A549 (cell line): ENCODE measurements around the gene BCAS1. TPM values are rescaled to one million over a fixed set of nuclear protein-coding genes. Genes with fewer than 3 reads are reported as not detected.

Experiments used
- ATAC-seq, 2 experiments: fragments of 200-7000 bp in 1 of 2; fragments of >200 bp in 1 of 2; cut with Nextera tagmentation in 1 of 2; cut with Tn5 transposase in 1 of 2; 3 replicates each; pipeline versions ENCODE4 v1.8.0 to v1.9.1; 2018 to 2020; ENCODE audit warnings: mild to moderate bottlenecking in 1 of 2, moderate library complexity in 1 of 2
- CTCF ChIA-PET: fragments of 300-600 bp; sonication (Branson Sonifier 250); formaldehyde crosslinking; extraction: SDS; loops from one replicate; lab custom pipeline; 2021; ENCODE audit warnings: antibody characterized with exemption, inconsistent platforms; lab: Yijun Ruan, JAX
- POLR2A ChIA-PET: fragments of 350-600 bp; formaldehyde crosslinking; extraction: SDS; loops from one replicate; lab custom pipeline; 2021; ENCODE audit warnings: antibody characterized with exemption, inconsistent platforms; lab: Yijun Ruan, JAX
- DNase-seq, 2 experiments: peaks; one replicate each; pipeline versions ENCODE4 v3.0.0 to v3.0.0-alpha.2; 2011 to 2016; ENCODE audit warnings: low read depth in 1 of 2, low spot score in 1 of 2
- FAIRE-seq: peaks from 2 replicates; lab custom pipeline; 2011; peaks lifted over from hg19 to GRCh38; lab: Jason Lieb, UNC
- H3K27ac ChIP-seq, 2 experiments: fragments of >200 bp; sonication (Bioruptor Twin); formaldehyde crosslinking; 3 replicates each; pipeline ENCODE4 v1.5.1; 2016 to 2017
- H3K4me1 ChIP-seq: fragments of >200 bp; sonication (Bioruptor Twin); formaldehyde crosslinking; 3 replicates; pipeline ENCODE4 v1.6.1; 2016
- H3K4me2 ChIP-seq: fragments of >200 bp; sonication (Bioruptor Twin); formaldehyde crosslinking; 3 replicates; pipeline ENCODE4 v1.6.1; 2016
- H3K4me3 ChIP-seq: fragments of >200 bp; sonication (Bioruptor Twin); formaldehyde crosslinking; 3 replicates; pipeline ENCODE4 v1.5.1; 2016
- H3K9me3 ChIP-seq: fragments of >200 bp; sonication (Bioruptor Twin); formaldehyde crosslinking; 3 replicates; pipeline ENCODE4 v1.6.1; 2016
- ATOH8 ChIP-seq: fragments of 250-450 bp; sonication (Bioruptor Pico); IDR thresholded peaks from 2 replicates; pipeline ENCODE4 v1.5.0; 2020; ENCODE audit warnings: low read depth, mild to moderate bottlenecking, moderate library complexity
- BHLHE40 ChIP-seq: IDR thresholded peaks from 2 replicates; pipeline ENCODE4 v1.6.1; 2012; ENCODE audit warnings: low read depth, low read length, inconsistent platforms
- CEBPB ChIP-seq, 2 experiments: fragments of >200 bp in 1 of 2; sonication (Bioruptor Twin) in 1 of 2; formaldehyde crosslinking in 1 of 2; IDR thresholded peaks; 2 replicates each; pipeline ENCODE4 v1.6.1; 2012 to 2016
- CHD2 ChIP-seq: fragments of 150-350 bp; IDR thresholded peaks from 2 replicates; pipeline ENCODE4 v1.6.1; 2014; ENCODE audit warnings: low read length; ENCODE audit not compliant: partially characterized antibody
- CHD4 ChIP-seq: fragments of 200-600 bp; sonication (generic); IDR thresholded peaks from 2 replicates; pipeline ENCODE4 v1.6.1; 2016; ENCODE audit warnings: antibody characterized with exemption, mild to moderate bottlenecking, borderline replicate concordance
- EHMT2 ChIP-seq: fragments of 200-600 bp; sonication (generic); IDR thresholded peaks from 2 replicates; pipeline ENCODE4 v1.6.1; 2016; ENCODE audit warnings: antibody characterized with exemption, low read depth, mild to moderate bottlenecking, moderate library complexity
- ESRRA ChIP-seq: fragments of 150-350 bp; IDR thresholded peaks from 2 replicates; pipeline ENCODE4 v1.6.1; 2014; ENCODE audit warnings: mild to moderate bottlenecking, low read length, borderline replicate concordance
- FOSB ChIP-seq: fragments of 250-450 bp; sonication (Bioruptor Pico); IDR thresholded peaks from 2 replicates; pipeline ENCODE4 v1.5.0; 2020; ENCODE audit warnings: mild to moderate bottlenecking, moderate library complexity
- FOSL2 ChIP-seq, 2 experiments: fragments of 450-650 bp in 1 of 2; fragments of >200 bp in 1 of 2; sonication (Bioruptor Twin) in 1 of 2; formaldehyde crosslinking; IDR thresholded peaks; 2 replicates each; pipeline versions ENCODE4 v1.5.0 to v1.6.1; 2016 to 2020; ENCODE audit warnings: mild to moderate bottlenecking in 1 of 2, moderate library complexity in 1 of 2
- FOXS1 ChIP-seq: fragments of 250-450 bp; sonication (Bioruptor Pico); IDR thresholded peaks from 2 replicates; pipeline ENCODE4 v1.5.0; 2020; ENCODE audit warnings: mild to moderate bottlenecking, moderate library complexity
- HES2 ChIP-seq: fragments of >200 bp; sonication (Bioruptor Twin); formaldehyde crosslinking; IDR thresholded peaks from 2 replicates; pipeline ENCODE4 v1.6.1; 2016
- HEYL ChIP-seq: fragments of 250-450 bp; sonication (Bioruptor Pico); IDR thresholded peaks from 2 replicates; pipeline ENCODE4 v1.8.0; 2021; ENCODE audit warnings: mild to moderate bottlenecking, moderate library complexity
- HOXA7 ChIP-seq: fragments of 250-450 bp; sonication (Bioruptor Pico); IDR thresholded peaks from 2 replicates; pipeline ENCODE4 v1.5.0; 2020; ENCODE audit warnings: mild to moderate bottlenecking, moderate library complexity
- HOXB5 ChIP-seq: fragments of 250-450 bp; sonication (Bioruptor Pico); IDR thresholded peaks from 2 replicates; pipeline ENCODE4 v1.5.0; 2020; ENCODE audit warnings: mild to moderate bottlenecking, moderate library complexity
- MAX ChIP-seq: IDR thresholded peaks from 2 replicates; pipeline ENCODE4 v1.6.1; 2012
- NR3C1 ChIP-seq: fragments of >200 bp; sonication (Bioruptor Twin); formaldehyde crosslinking; IDR thresholded peaks from 3 replicates; pipeline ENCODE4 v1.6.1; 2017
- RAD21 ChIP-seq, 2 experiments: fragments of >200 bp in 1 of 2; sonication (Bioruptor Twin) in 1 of 2; formaldehyde crosslinking in 1 of 2; IDR thresholded peaks in 1 of 2; conservative IDR thresholded peaks in 1 of 2; 2 replicates in 1 of 2; 3 replicates in 1 of 2; pipeline ENCODE4 v1.6.1; 2012 to 2018; ENCODE audit warnings: inconsistent platforms in 1 of 2
- RARB ChIP-seq: fragments of 250-450 bp; sonication (Bioruptor Pico); IDR thresholded peaks from 2 replicates; pipeline ENCODE4 v1.8.0; 2021; ENCODE audit warnings: mild to moderate bottlenecking, moderate library complexity
- RNF2 ChIP-seq: fragments of 200-600 bp; sonication (generic); IDR thresholded peaks from 2 replicates; pipeline ENCODE4 v1.6.1; 2016; ENCODE audit warnings: low read depth, mild to moderate bottlenecking, antibody characterized with exemption, moderate library complexity, borderline replicate concordance
- SREBF2 ChIP-seq: fragments of 450-650 bp; IDR thresholded peaks from 2 replicates; pipeline ENCODE4 v1.6.1; 2014; ENCODE audit warnings: mild to moderate bottlenecking, moderate library complexity
- TFCP2L1 ChIP-seq: fragments of 250-450 bp; sonication (Bioruptor Pico); IDR thresholded peaks from 2 replicates; pipeline ENCODE4 v1.5.0; 2021; ENCODE audit warnings: mild to moderate bottlenecking
- ZFP36 ChIP-seq: fragments of 450-650 bp; IDR thresholded peaks from 2 replicates; pipeline ENCODE4 v1.6.1; 2014; ENCODE audit warnings: borderline replicate concordance; ENCODE audit not compliant: partially characterized antibody
- ZSCAN20 ChIP-seq: fragments of 250-450 bp; sonication (Bioruptor Pico); IDR thresholded peaks from 2 replicates; pipeline ENCODE4 v1.8.0; 2022; ENCODE audit warnings: mild to moderate bottlenecking, moderate library complexity
- WGBS: methylation state at CpG from one replicate; pipeline ENCODE4 v1.1.6; 2017; ENCODE audit errors: missing lambda C conversion rate; 5-methylcytosine and 5-hydroxymethylcytosine counted together
- polyA plus RNA-seq, 4 experiments: library from polyadenylated mRNA; depleted of rRNA in 3 of 4; stranded (reverse); fragments of >200 nt; fragmentation: RNase III in 1 of 4; extraction: RNeasy Plus Mini Kit Qiagen cat#74134 plus additional on column Dnase treatment in 1 of 4; gene quantifications; 2 replicates in 3 of 4; 3 replicates in 1 of 4; pipeline ENCODE4 v1.2.3, GENCODE V29; 2011 to 2017

The BCAS1 gene
- polyA plus RNA-seq, 2 of the 4 experiments (the other 2 are of a cell fraction), result 1.4 to 3.9 TPM

- FAIRE-seq, result no peak
- peak overlapping the region; percentile 57 for H3K4me2 ChIP-seq
- H3K4me3 ChIP-seq, result no peak overlapping the region
- POLR2A ChIA-PET, result interaction anchor here (0.6 to 1.5 kb wide), 2 partner anchors 14 to 19 kb away, joined by 4 to 10 read pairs; no protein-coding TSS in a partner anchor
- no peak for DNase-seq
- peak overlapping the region; percentile 61 to 77 for H3K27ac ChIP-seq
- no peak for TF ChIP-seq TFCP2L1
- TF ChIP-seq BHLHE40, result no peak
- TF ChIP-seq RAD21 (conservative IDR thresholded peaks at IDR 0.05 in 1 of 2, IDR thresholded peaks at IDR 0.05 in 1 of 2), result no peak
- no peak for TF ChIP-seq FOXS1 (CRISPR knock-in tag)
- TF ChIP-seq ZSCAN20, result no peak
- no peak for TF ChIP-seq SREBF2
- no peak for TF ChIP-seq HOXB5
- no peak for TF ChIP-seq HOXA7 (CRISPR knock-in tag)
- TF ChIP-seq EHMT2, result no peak
- no peak for TF ChIP-seq ATOH8
- TF ChIP-seq ZFP36, result no peak
- no peak for TF ChIP-seq NR3C1
- TF ChIP-seq RARB, result no peak
- TF ChIP-seq CHD2, result no peak
- no peak for TF ChIP-seq CEBPB (IDR thresholded peaks at IDR 0.05)
- no peak for TF ChIP-seq FOSL2 (IDR thresholded peaks at IDR 0.05)
- TF ChIP-seq FOSL2 (CRISPR knock-in tag; IDR thresholded peaks at IDR 0.05), result no peak
- ATAC-seq, result no peak
- CTCF ChIA-PET, result interaction anchor here (0.6 to 15.9 kb wide), 9 partner anchors 9 to 347 kb away, joined by 3 to 140 read pairs (median 3); no protein-coding TSS in a partner anchor
- H3K9me3 ChIP-seq, result no peaks in the 10 kb centered on the region
- peaks cover 28% of the 10 kb centered on the region for H3K4me1 ChIP-seq
- 92% methylated on average over 12 of the region's 12 CpGs for whole genome bisulfite sequencing
These were observed 144.6 kb downstream of the BCAS1 start for GRCh38 chr20:53925651-53926401.

- TF ChIP-seq MAX, result no peak
- TF ChIP-seq CHD4, result no peak
- TF ChIP-seq HEYL (CRISPR knock-in tag), result no peak
- no peak for TF ChIP-seq BHLHE40
- no peak for TF ChIP-seq ESRRA
- no peak for TF ChIP-seq FOSB
- TF ChIP-seq RNF2, result no peak
- no peak for TF ChIP-seq HES2
- FAIRE-seq (no peak), ATAC-seq (no peak), DNase-seq (no peak)
- H3K27ac ChIP-seq, result peak overlapping the region in 1 of 2 experiments; percentile 12; a peak in 2 of 6 replicates
- H3K4me1 ChIP-seq, result peaks cover 21% of the 10 kb centered on the region
- CTCF ChIA-PET, result interaction anchor here (1.1 to 10.1 kb wide), 3 partner anchors 8 to 329 kb away, joined by 3 to 71 read pairs (median 8); no protein-coding TSS in a partner anchor
- no peak overlapping the region for H3K4me2 ChIP-seq
- POLR2A ChIA-PET, result interaction anchor here (0.7 kb wide), 1 partner anchor 300 kb away, joined by 3 read pairs; no protein-coding TSS in a partner anchor
- H3K9me3 ChIP-seq, result no peaks in the 10 kb centered on the region
- WGBS, result 92% methylated on average over 7 of the region's 7 CpGs
- no peak overlapping the region for H3K4me3 ChIP-seq
These were observed 146.6 kb downstream of the BCAS1 start for GRCh38 chr20:53923566-53924369.
